H9 (cell line): ENCODE results near the gene ST6GALNAC5. TPM values are rescaled to one million over a fixed set of nuclear protein-coding genes. Genes with fewer than 3 reads are reported as not detected.

Experiments
- DNase-seq: peaks from one replicate; pipeline ENCODE4 v3.0.0-alpha.2; 2017
- H2AFZ ChIP-seq: one replicate; pipeline ENCODE4 v1.6.1; 2013; ENCODE audit warnings: mild to moderate bottlenecking, low read length, control low read depth, moderate library complexity
- H2AK5ac ChIP-seq: 2 replicates; pipeline ENCODE4 v1.6.1; 2013; ENCODE audit warnings: low read length, control low read depth, mixed read lengths; ENCODE audit not compliant: insufficient read length
- H2BK120ac ChIP-seq: one replicate; pipeline ENCODE4 v1.6.1; 2013; ENCODE audit warnings: low read depth, mild to moderate bottlenecking, low read length, control low read depth, inconsistent platforms; ENCODE audit not compliant: poor library complexity, severe bottlenecking
- H2BK12ac ChIP-seq: 2 replicates; pipeline ENCODE4 v1.6.1; 2013; ENCODE audit warnings: low read length, control low read depth, mixed read lengths, low read depth; ENCODE audit not compliant: insufficient read length
- H2BK15ac ChIP-seq: 2 replicates; pipeline ENCODE4 v1.6.1; 2013; ENCODE audit warnings: low read depth, low read length, control low read depth
- H2BK20ac ChIP-seq: one replicate; pipeline ENCODE4 v1.6.1; 2013; ENCODE audit warnings: low read depth, mild to moderate bottlenecking, low read length, control low read depth, inconsistent platforms; ENCODE audit not compliant: poor library complexity, severe bottlenecking
- H2BK5ac ChIP-seq: 2 replicates; pipeline ENCODE4 v1.6.1; 2013; ENCODE audit warnings: low read length, control low read depth, mixed read lengths; ENCODE audit not compliant: insufficient read length
- H3K14ac ChIP-seq: 2 replicates; pipeline ENCODE4 v1.6.1; 2013; ENCODE audit warnings: low read length, control low read depth; ENCODE audit not compliant: insufficient read depth
- H3K18ac ChIP-seq: 2 replicates; pipeline ENCODE4 v1.6.1; 2013; ENCODE audit warnings: low read depth, mild to moderate bottlenecking, mixed read lengths, low read length, control low read depth; ENCODE audit not compliant: insufficient read length
- H3K23ac ChIP-seq: 2 replicates; pipeline ENCODE4 v1.6.1; 2013; ENCODE audit warnings: low read length, control low read depth, mixed read lengths, low read depth; ENCODE audit not compliant: insufficient read length
- H3K23me2 ChIP-seq: 2 replicates; pipeline ENCODE4 v1.6.1; 2013; ENCODE audit warnings: low read depth, mild to moderate bottlenecking, mixed read lengths, low read length, control low read depth; ENCODE audit not compliant: insufficient read length, poor library complexity, severe bottlenecking
- H3K27ac ChIP-seq: 2 replicates; pipeline ENCODE4 v1.5.1; 2013; ENCODE audit warnings: low read length, control low read depth, mixed read lengths, low read depth; ENCODE audit not compliant: insufficient read length
- H3K27me3 ChIP-seq: 2 replicates; pipeline ENCODE4 v1.6.1; 2013; ENCODE audit warnings: low read length, control low read depth, inconsistent platforms; ENCODE audit not compliant: insufficient read depth
- H3K4ac ChIP-seq: 2 replicates; pipeline ENCODE4 v1.6.1; 2013; ENCODE audit warnings: low read depth, mild to moderate bottlenecking, control low read depth, inconsistent platforms, low read length, moderate library complexity
- H3K4me1 ChIP-seq: 2 replicates; pipeline ENCODE4 v1.6.1; 2013; ENCODE audit warnings: low read length, control low read depth, inconsistent platforms; ENCODE audit not compliant: insufficient read depth
- H3K4me2 ChIP-seq: 2 replicates; pipeline ENCODE4 v1.6.1; 2013; ENCODE audit warnings: low read length, control low read depth, mixed read lengths; ENCODE audit not compliant: insufficient read length, insufficient read depth
- H3K56ac ChIP-seq: 2 replicates; pipeline ENCODE4 v1.6.1; 2013; ENCODE audit warnings: low read depth, mild to moderate bottlenecking, mixed read lengths, low read length, control low read depth; ENCODE audit not compliant: insufficient read length
- H3K79me1 ChIP-seq: 2 replicates; pipeline ENCODE4 v1.6.1; 2013; ENCODE audit warnings: low read depth, mild to moderate bottlenecking, moderate library complexity, low read length, control low read depth, inconsistent platforms; ENCODE audit not compliant: insufficient read depth, poor library complexity, severe bottlenecking
- H3K79me2 ChIP-seq: 2 replicates; pipeline ENCODE4 v1.6.1; 2013; ENCODE audit warnings: low read length, control low read depth, inconsistent platforms; ENCODE audit not compliant: insufficient read depth
- H3K9ac ChIP-seq: 2 replicates; pipeline ENCODE4 v1.6.1; 2013; ENCODE audit warnings: low read length, control low read depth, mixed read lengths; ENCODE audit not compliant: insufficient read length; ENCODE audit errors: extremely low read depth
- H3K9me3 ChIP-seq: one replicate; pipeline ENCODE4 v1.6.1; 2013; ENCODE audit warnings: low read depth, low read length, inconsistent platforms; ENCODE audit not compliant: control insufficient read depth
- H3T11ph ChIP-seq: one replicate; pipeline ENCODE4 v1.6.1; 2013; ENCODE audit warnings: mild to moderate bottlenecking, low read length, control low read depth, inconsistent platforms
- H4K20me1 ChIP-seq: one replicate; pipeline ENCODE4 v1.6.1; 2013; ENCODE audit not compliant: control insufficient read depth, insufficient read length, insufficient read depth
- H4K5ac ChIP-seq: 2 replicates; pipeline ENCODE4 v1.6.1; 2013; ENCODE audit warnings: low read depth, mild to moderate bottlenecking, mixed read lengths, low read length, control low read depth; ENCODE audit not compliant: insufficient read length
- H4K8ac ChIP-seq: replicated peaks from 2 replicates; pipeline ENCODE4 v1.6.1; 2013; ENCODE audit warnings: low read length, control low read depth, mixed read lengths, low read depth; ENCODE audit not compliant: insufficient read length
- H4K91ac ChIP-seq: 2 replicates; pipeline ENCODE4 v1.6.1; 2013; ENCODE audit warnings: low read depth, mild to moderate bottlenecking, moderate library complexity, mixed read lengths, low read length, control low read depth; ENCODE audit not compliant: insufficient read length
- H3K27ac Mint-ChIP-seq, 3 experiments: 2 replicates in 2 of 3; 3 replicates in 1 of 3; pipeline ENCODE4 v1.8.0; 2020 to 2021; ENCODE audit warnings: mixed read lengths in 3 of 3, mild to moderate bottlenecking in 1 of 3, moderate library complexity in 1 of 3
- H3K27me3 Mint-ChIP-seq: 2 replicates; pipeline ENCODE4 v1.8.0; 2021; ENCODE audit warnings: low read depth, mild to moderate bottlenecking, moderate library complexity, mixed read lengths
- H3K36me3 Mint-ChIP-seq, 3 experiments: 2 replicates in 2 of 3; 3 replicates in 1 of 3; pipeline ENCODE4 v1.8.0; 2020 to 2021; ENCODE audit warnings: low read depth in 3 of 3, mixed read lengths in 3 of 3; ENCODE audit not compliant: insufficient read depth in 1 of 3
- H3K4me1 Mint-ChIP-seq, 2 experiments: 2 replicates each; pipeline ENCODE4 v1.8.0; 2020; ENCODE audit warnings: mixed read lengths in 2 of 2
- H3K4me3 Mint-ChIP-seq, 2 experiments: 2 replicates in 1 of 2; 3 replicates in 1 of 2; pipeline ENCODE4 v1.8.0; 2020 to 2021; ENCODE audit warnings: mild to moderate bottlenecking in 2 of 2, mixed read lengths in 2 of 2, moderate library complexity in 1 of 2
- H3K9me3 Mint-ChIP-seq, 2 experiments: 2 replicates in 1 of 2; 3 replicates in 1 of 2; pipeline ENCODE4 v1.8.0; 2020; ENCODE audit warnings: mild to moderate bottlenecking in 2 of 2, mixed read lengths in 2 of 2, moderate library complexity in 1 of 2
- total RNA-seq: library from RNA; stranded (reverse); gene quantifications from 2 replicates; pipeline ENCODE4 v1.2.1, GENCODE V29; 2021
- TF ChIP-seq, protein P1 (sequence below): fragments of 200-600 bp; sonication (generic); conservative IDR thresholded peaks from 3 replicates; pipeline ENCODE4 v1.8.0; 2021; ENCODE audit warnings: antibody characterized with exemption, mild to moderate bottlenecking

The ST6GALNAC5 gene
- total RNA-seq, 1 experiment from 2014 or later, result 3.3 TPM

DNA sequence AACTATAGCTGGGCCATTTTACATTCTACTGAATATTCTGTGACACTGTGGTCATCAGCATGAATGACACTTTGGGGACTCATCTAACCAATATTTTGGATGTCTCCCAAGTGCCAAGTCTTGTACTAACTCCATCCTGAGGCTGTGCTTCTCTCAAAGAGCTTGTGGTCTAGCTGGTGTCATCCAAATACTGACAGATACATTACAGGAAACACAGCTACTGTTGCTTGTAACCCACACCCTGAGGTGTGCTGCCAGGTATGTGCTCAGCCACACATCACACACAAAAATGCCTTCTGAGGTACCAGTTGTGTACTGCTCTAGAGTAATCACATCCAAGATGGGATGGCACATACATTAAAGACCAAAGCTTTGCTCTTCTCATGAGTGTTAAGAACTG lies 81.6 kb downstream of the ST6GALNAC5 start:
- Mint-ChIP-seq H3K27ac (peak overlapping the region in 1 of 3 experiments; percentile 15; a peak in 1 of 7 replicates), H3K4me3 (no peak overlapping the region), H3K36me3 (no peaks in the 10 kb centered on the region), H3K4me1 (peaks cover 17 to 21% of the 10 kb centered on the region in 2 experiments), H3K9me3 (no peaks in the 10 kb centered on the region), H3K27me3 (no peaks in the 10 kb centered on the region; the same call in 1 of the 2 replicates)
- H3K27ac ChIP-seq, result no peak overlapping the region
- H2BK12ac ChIP-seq, result no peak overlapping the region
- TF ChIP-seq, protein P1, sequence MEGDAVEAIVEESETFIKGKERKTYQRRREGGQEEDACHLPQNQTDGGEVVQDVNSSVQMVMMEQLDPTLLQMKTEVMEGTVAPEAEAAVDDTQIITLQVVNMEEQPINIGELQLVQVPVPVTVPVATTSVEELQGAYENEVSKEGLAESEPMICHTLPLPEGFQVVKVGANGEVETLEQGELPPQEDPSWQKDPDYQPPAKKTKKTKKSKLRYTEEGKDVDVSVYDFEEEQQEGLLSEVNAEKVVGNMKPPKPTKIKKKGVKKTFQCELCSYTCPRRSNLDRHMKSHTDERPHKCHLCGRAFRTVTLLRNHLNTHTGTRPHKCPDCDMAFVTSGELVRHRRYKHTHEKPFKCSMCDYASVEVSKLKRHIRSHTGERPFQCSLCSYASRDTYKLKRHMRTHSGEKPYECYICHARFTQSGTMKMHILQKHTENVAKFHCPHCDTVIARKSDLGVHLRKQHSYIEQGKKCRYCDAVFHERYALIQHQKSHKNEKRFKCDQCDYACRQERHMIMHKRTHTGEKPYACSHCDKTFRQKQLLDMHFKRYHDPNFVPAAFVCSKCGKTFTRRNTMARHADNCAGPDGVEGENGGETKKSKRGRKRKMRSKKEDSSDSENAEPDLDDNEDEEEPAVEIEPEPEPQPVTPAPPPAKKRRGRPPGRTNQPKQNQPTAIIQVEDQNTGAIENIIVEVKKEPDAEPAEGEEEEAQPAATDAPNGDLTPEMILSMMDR, result no peak
- H3K9me3 ChIP-seq, result no peaks in the 10 kb centered on the region
- H3K79me2 ChIP-seq, result no peaks in the 10 kb centered on the region
- no peaks in the 10 kb centered on the region for H3K23me2 ChIP-seq
- no peak overlapping the region for H2BK15ac ChIP-seq
- no peak for DNase-seq
- no peaks in the 10 kb centered on the region for H3K27me3 ChIP-seq
- H3K23ac ChIP-seq, result no peak overlapping the region
- no peak overlapping the region for H2BK20ac ChIP-seq
- no peak overlapping the region for H4K5ac ChIP-seq
- H4K91ac ChIP-seq, result no peak overlapping the region
- no peak overlapping the region for H2BK5ac ChIP-seq
- H2AK5ac ChIP-seq, result no peak overlapping the region
- no peak overlapping the region for H3T11ph ChIP-seq
- no peak overlapping the region for H3K4me2 ChIP-seq
- H3K4me1 ChIP-seq, result no peaks in the 10 kb centered on the region
- H2AFZ ChIP-seq, result no peak overlapping the region
- H3K18ac ChIP-seq, result no peak overlapping the region
- no peak overlapping the region for H2BK120ac ChIP-seq
- no peak overlapping the region for H3K9ac ChIP-seq
- no peak overlapping the region for H4K8ac ChIP-seq
- no peaks in the 10 kb centered on the region for H4K20me1 ChIP-seq
- H3K79me1 ChIP-seq, result no peaks in the 10 kb centered on the region
- H3K56ac ChIP-seq, result no peak overlapping the region
- H3K14ac ChIP-seq, result no peak overlapping the region
- no peak overlapping the region for H3K4ac ChIP-seq
